H1 (cell line): ENCODE results near the gene FOXD2. TPM values are rescaled to one million over a fixed set of nuclear protein-coding genes. Genes with fewer than 3 reads are reported as not detected.

Experiments used
- BCL11A ChIP-seq, 2 experiments: IDR thresholded peaks; one replicate each; pipeline ENCODE4 v1.6.1; 2011; ENCODE audit warnings: low read depth in 2 of 2, low read length in 2 of 2, mild to moderate bottlenecking in 2 of 2
- E2F6 ChIP-seq: IDR thresholded peaks from 2 replicates; pipeline ENCODE4 v1.6.1; 2012; ENCODE audit warnings: inconsistent platforms
- EZH2 ChIP-seq: fragments of 200-600 bp; sonication (generic); IDR thresholded peaks from 2 replicates; pipeline ENCODE4 v1.7.1; 2012; ENCODE audit warnings: low read depth, mild to moderate bottlenecking, moderate library complexity, low read length, inconsistent platforms; ENCODE audit not compliant: severe bottlenecking
- GABPA ChIP-seq: IDR thresholded peaks from 2 replicates; pipeline ENCODE4 v1.6.1; 2011; ENCODE audit warnings: mild to moderate bottlenecking, low read length, moderate library complexity, borderline replicate concordance; ENCODE audit not compliant: insufficient read depth
- GTF2F1 ChIP-seq: IDR thresholded peaks from 2 replicates; pipeline ENCODE4 v1.6.1; 2012; ENCODE audit warnings: low read depth, low read length, improper control_type of control experiment, borderline replicate concordance
- HDAC6 ChIP-seq: IDR thresholded peaks from one replicate; pipeline ENCODE4 v1.7.1; 2012; ENCODE audit warnings: low read depth, mild to moderate bottlenecking, inconsistent platforms, low read length, moderate library complexity
- MAX ChIP-seq: IDR thresholded peaks from 2 replicates; pipeline ENCODE4 v1.6.1; 2012; ENCODE audit warnings: inconsistent platforms
- NANOG ChIP-seq: IDR thresholded peaks from 2 replicates; pipeline ENCODE4 v1.6.1; 2011; ENCODE audit warnings: low read length, low read depth, mild to moderate bottlenecking, inconsistent platforms; ENCODE audit not compliant: insufficient read depth, poor library complexity, severe bottlenecking
- POLR2AphosphoS5 ChIP-seq: IDR thresholded peaks from 2 replicates; pipeline ENCODE4 v1.6.1; 2011; ENCODE audit warnings: low read depth, low read length
- SRF ChIP-seq: IDR thresholded peaks from 2 replicates; pipeline ENCODE4 v1.6.1; 2011; ENCODE audit warnings: mild to moderate bottlenecking, low read depth, low read length, moderate library complexity
- SUZ12 ChIP-seq: fragments of 200-600 bp; sonication (generic); IDR thresholded peaks from 2 replicates; pipeline ENCODE4 v1.6.1; 2012; ENCODE audit warnings: mild to moderate bottlenecking, inconsistent platforms, low read length, moderate library complexity, mixed read lengths
- TAF7 ChIP-seq: optimal IDR thresholded peaks from 2 replicates; pipeline ENCODE3; 2011; ENCODE audit warnings: low read depth, mild to moderate bottlenecking, inconsistent platforms, low read length, moderate library complexity, borderline replicate concordance
- TEAD4 ChIP-seq: IDR thresholded peaks from 2 replicates; pipeline ENCODE4 v1.6.1; 2012; ENCODE audit warnings: low read depth, low read length, inconsistent platforms, mixed read lengths
- YY1 ChIP-seq: IDR thresholded peaks from 2 replicates; pipeline ENCODE4 v1.6.1; 2011; ENCODE audit warnings: low read depth, mild to moderate bottlenecking, low read length
- polyA plus RNA-seq, 7 experiments: library from polyadenylated mRNA; depleted of rRNA in 3 of 7; stranded (reverse) in 5 of 7; unstranded in 2 of 7; fragments of >200 nt in 5 of 7; fragments of 200-250 nt in 2 of 7; gene quantifications; 1 replicate in 5 of 7; 2 replicates in 1 of 7; 4 replicates in 1 of 7; pipeline versions ENCODE4 v1.2.1 to v1.2.3, GENCODE V29; 2011 to 2013; ENCODE audit warnings: missing spikeins in 2 of 7, mixed read lengths in 2 of 7
- total RNA-seq: library from RNA; stranded (reverse); fragmentation: NEBNext Ultra II Directional; extraction: Animal tissue kit (Norgen Biotek cat#: 25700); gene quantifications from 2 replicates; pipeline ENCODE4 v1.2.1, GENCODE V29; 2021

Gene FOXD2
- total and polyA plus RNA-seq, 2 of the 8 experiments (the other 6 are each of a cell fraction or from before 2014, with no cell fraction given): not detected

- TF ChIP-seq GTF2F1 (no peak), BCL11A (IDR thresholded peaks at IDR 0.05; ENCODE audit: low read depth in 2 of 2, low read length in 2 of 2) (no peak), NANOG (no peak), MAX (no peak), E2F6 (no peak), HDAC6 (no peak), POLR2AphosphoS5 (no peak), EZH2 (peak; percentile 99), TEAD4 (no peak), GABPA (no peak; the same call in 1 of the 2 replicates), SRF (no peak), SUZ12 (peak; percentile 99), YY1 (no peak), TAF7 (no peak)
Measured at GRCh38 chr1:47444562-47445465, 7.0 kb downstream of the FOXD2 start (continued).
